Chondrocyte (in vitro differentiated cells): ENCODE measurements around the gene TNNI3K. TPM values are rescaled to one million over a fixed set of nuclear protein-coding genes. Genes with fewer than 3 reads are reported as not detected.

Experiments
- DNase-seq: peaks from one replicate; pipeline ENCODE4 v3.0.0; 2021; ENCODE audit warnings: mixed read lengths, low spot score
- H3K27ac Mint-ChIP-seq: one replicate; pipeline ENCODE4 v1.8.0; 2021; ENCODE audit warnings: mild to moderate bottlenecking, moderate library complexity, mixed read lengths; ENCODE audit not compliant: unreplicated experiment
- H3K27me3 Mint-ChIP-seq: 2 replicates; pipeline ENCODE4 v1.8.0; 2021; ENCODE audit warnings: low read depth, mixed read lengths
- H3K36me3 Mint-ChIP-seq: 2 replicates; pipeline ENCODE4 v1.8.0; 2021; ENCODE audit warnings: low read depth, mixed read lengths
- H3K4me1 Mint-ChIP-seq: 2 replicates; pipeline ENCODE4 v1.8.0; 2021; ENCODE audit warnings: low read depth, mild to moderate bottlenecking, mixed read lengths
- H3K4me3 Mint-ChIP-seq: one replicate; pipeline ENCODE4 v1.8.0; 2021; ENCODE audit warnings: mild to moderate bottlenecking, moderate library complexity, mixed read lengths; ENCODE audit not compliant: unreplicated experiment
- H3K9me3 Mint-ChIP-seq: 2 replicates; pipeline ENCODE4 v1.8.0; 2021; ENCODE audit warnings: low read depth, mixed read lengths
- total RNA-seq: library from RNA; stranded (reverse); gene quantifications from 3 replicates; pipeline ENCODE4 v1.2.1, GENCODE V29; 2021
- TF ChIP-seq, protein P1 (sequence below): fragments of 200-600 bp; sonication (generic); IDR thresholded peaks from 2 replicates; pipeline ENCODE4 v1.5.0; 2021; ENCODE audit warnings: antibody characterized with exemption, mild to moderate bottlenecking, moderate library complexity

Gene TNNI3K
- total RNA-seq, 1 donor from 2014 or later = not detected

DNA sequence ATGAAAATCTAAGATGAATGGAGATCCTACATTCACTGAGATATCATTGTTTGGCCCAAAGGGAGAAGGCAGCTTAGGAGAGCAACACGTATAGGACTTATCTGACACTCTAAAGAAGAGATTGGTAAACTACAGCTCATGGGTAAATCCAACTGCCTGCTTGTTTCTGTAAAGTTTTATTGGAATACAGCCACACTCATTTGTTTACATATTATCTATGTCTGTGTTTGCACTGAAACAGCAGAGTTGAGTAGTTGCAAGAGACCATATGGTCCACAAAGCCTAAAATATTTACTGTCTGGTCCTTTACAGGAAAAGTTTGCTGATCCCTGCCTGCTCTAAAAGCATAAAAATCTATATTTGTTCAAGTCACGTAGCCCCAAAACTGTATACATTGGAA, 291.5 kb downstream of the TNNI3K start:
- no peak overlapping the region for H3K4me3 Mint-ChIP-seq
- no peaks in the 10 kb centered on the region for H3K9me3 Mint-ChIP-seq
- peaks cover 9% of the 10 kb centered on the region for H3K27me3 Mint-ChIP-seq
- no peak overlapping the region for H3K27ac Mint-ChIP-seq
- H3K36me3 Mint-ChIP-seq = no peaks in the 10 kb centered on the region
- peaks cover 2% of the 10 kb centered on the region for H3K4me1 Mint-ChIP-seq
- TF ChIP-seq, protein P1, sequence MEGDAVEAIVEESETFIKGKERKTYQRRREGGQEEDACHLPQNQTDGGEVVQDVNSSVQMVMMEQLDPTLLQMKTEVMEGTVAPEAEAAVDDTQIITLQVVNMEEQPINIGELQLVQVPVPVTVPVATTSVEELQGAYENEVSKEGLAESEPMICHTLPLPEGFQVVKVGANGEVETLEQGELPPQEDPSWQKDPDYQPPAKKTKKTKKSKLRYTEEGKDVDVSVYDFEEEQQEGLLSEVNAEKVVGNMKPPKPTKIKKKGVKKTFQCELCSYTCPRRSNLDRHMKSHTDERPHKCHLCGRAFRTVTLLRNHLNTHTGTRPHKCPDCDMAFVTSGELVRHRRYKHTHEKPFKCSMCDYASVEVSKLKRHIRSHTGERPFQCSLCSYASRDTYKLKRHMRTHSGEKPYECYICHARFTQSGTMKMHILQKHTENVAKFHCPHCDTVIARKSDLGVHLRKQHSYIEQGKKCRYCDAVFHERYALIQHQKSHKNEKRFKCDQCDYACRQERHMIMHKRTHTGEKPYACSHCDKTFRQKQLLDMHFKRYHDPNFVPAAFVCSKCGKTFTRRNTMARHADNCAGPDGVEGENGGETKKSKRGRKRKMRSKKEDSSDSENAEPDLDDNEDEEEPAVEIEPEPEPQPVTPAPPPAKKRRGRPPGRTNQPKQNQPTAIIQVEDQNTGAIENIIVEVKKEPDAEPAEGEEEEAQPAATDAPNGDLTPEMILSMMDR = no peak
- DNase-seq = no peak

DNA sequence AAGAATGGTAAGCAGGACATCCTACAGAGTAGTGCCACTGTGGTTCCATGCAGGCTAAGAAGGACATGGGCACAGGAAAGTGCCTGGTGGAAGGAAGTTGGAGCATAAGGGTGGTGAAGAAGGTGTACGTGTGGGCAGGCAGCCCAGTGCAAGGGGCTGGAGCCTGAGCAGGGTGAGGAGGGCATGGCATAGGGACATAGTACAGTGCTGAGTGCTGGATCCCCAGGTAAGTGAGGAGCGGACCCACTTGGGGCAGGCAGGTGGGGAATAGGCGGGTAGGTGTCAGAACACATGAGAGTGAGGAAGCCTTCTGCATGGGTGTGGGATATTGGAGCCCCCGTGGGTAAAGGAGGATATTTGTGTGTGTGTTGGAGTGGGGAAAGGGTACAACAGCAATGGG, 292.9 kb downstream of the TNNI3K start:
- TF ChIP-seq, protein P1 = no peak
- Mint-ChIP-seq H3K27me3 (peaks cover 8% of the 10 kb centered on the region), H3K9me3 (no peaks in the 10 kb centered on the region), H3K4me1 (no peaks in the 10 kb centered on the region), H3K27ac (no peak overlapping the region), H3K36me3 (no peaks in the 10 kb centered on the region), H3K4me3 (no peak overlapping the region)
- no peak for DNase-seq

DNA sequence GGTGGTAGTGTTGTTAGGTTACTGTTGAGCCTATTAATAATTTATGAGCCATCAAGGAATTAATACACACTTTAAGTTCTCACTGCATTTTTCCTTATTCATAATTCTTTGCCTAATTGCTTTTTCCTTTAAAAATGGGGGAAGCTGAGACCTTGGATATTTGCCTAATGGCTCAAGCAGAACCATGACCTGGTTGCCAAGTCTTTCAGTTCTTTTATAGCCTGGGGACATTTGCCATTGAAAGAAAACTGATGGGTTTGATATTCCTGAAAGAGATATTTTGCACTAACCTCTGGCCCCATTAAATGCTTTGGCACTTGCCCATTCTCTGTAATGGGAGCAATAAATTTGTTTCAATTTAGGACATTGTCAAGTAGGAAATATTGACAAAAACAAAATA, 295.7 kb downstream of the TNNI3K start:
- TF ChIP-seq, protein P1 = no peak
- H3K9me3 Mint-ChIP-seq = no peaks in the 10 kb centered on the region
- no peaks in the 10 kb centered on the region for H3K36me3 Mint-ChIP-seq
- no peak for DNase-seq
- H3K4me1 Mint-ChIP-seq = peaks cover 2% of the 10 kb centered on the region
- H3K27ac Mint-ChIP-seq = no peak overlapping the region
- no peak overlapping the region for H3K4me3 Mint-ChIP-seq
- peaks cover 8% of the 10 kb centered on the region for H3K27me3 Mint-ChIP-seq

DNA sequence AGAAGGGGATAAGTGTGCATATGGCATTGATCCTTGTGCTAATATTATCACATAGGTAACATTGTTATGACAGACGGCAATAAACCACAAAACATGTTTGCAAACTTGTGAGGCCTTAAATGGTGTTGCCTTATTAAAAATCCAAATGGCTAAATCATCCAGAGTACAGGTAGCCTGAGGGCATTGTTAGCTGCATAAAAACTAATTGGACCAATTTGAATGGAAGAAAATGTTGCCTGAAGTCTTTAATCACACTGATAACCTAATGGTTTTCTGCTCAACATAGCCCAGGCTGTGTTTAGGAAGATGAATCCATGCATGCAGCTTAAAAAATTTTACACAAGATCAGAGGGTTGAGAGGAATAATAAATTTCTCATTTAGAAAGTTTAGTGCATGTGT, 296.6 kb downstream of the TNNI3K start:
- DNase-seq = no peak
- Mint-ChIP-seq H3K36me3 (no peaks in the 10 kb centered on the region), H3K27ac (no peak overlapping the region), H3K4me1 (peaks cover 2% of the 10 kb centered on the region), H3K27me3 (peaks cover 8% of the 10 kb centered on the region), H3K9me3 (no peaks in the 10 kb centered on the region), H3K4me3 (no peak overlapping the region)
- TF ChIP-seq, protein P1 = no peak

DNA sequence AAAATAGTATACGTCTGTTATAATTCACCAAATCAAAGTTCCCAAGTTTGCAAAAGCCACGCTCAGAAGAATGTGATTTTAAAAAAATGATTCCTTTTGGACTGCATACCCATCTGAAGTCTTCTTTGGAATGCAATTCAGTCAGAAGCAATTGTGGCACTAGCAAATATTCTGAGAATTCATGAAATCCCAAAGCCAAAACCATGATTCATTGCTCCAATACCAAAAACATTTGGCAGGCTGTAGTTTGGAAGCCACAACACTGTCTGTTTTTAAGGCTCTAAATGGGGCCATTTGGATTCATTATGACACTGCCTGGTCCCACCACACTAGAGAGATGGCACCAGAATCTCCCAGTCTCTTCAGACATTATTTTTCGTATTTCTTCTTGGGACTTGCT, 299.1 kb downstream of the TNNI3K start:
- Mint-ChIP-seq H3K27me3 (peaks cover 3% of the 10 kb centered on the region), H3K36me3 (no peaks in the 10 kb centered on the region), H3K27ac (no peak overlapping the region), H3K4me3 (no peak overlapping the region), H3K9me3 (no peaks in the 10 kb centered on the region), H3K4me1 (peaks cover 2% of the 10 kb centered on the region)
- DNase-seq = no peak
- TF ChIP-seq, protein P1 = no peak
